Upper lobe of left lung (tissue), 4 donors: ENCODE measurements around the gene DPPA2.

Experiments used
- EP300 ChIP-seq, 4 donors: sonication (generic); formaldehyde crosslinking; IDR thresholded peaks; one replicate each; pipeline ENCODE4 v1.5.1; 2017; ENCODE audit warnings: antibody characterized with exemption in 4 of 4, control low read depth in 2 of 4
- POLR2AphosphoS5 ChIP-seq, 2 donors: sonication (generic); formaldehyde crosslinking; IDR thresholded peaks; one replicate each; pipeline ENCODE4 v1.5.1; 2017; ENCODE audit warnings: antibody characterized with exemption in 2 of 2
- TF ChIP-seq, protein P1 (sequence below), 6 experiments: fragments of 450-650 bp in 4 of 6; fragments of 200-600 bp in 2 of 6; sonication (generic) in 2 of 6; IDR thresholded peaks; one replicate each; pipeline ENCODE4 v1.5.1; 2016 to 2019; ENCODE audit warnings: antibody characterized with exemption in 6 of 6

DNA sequence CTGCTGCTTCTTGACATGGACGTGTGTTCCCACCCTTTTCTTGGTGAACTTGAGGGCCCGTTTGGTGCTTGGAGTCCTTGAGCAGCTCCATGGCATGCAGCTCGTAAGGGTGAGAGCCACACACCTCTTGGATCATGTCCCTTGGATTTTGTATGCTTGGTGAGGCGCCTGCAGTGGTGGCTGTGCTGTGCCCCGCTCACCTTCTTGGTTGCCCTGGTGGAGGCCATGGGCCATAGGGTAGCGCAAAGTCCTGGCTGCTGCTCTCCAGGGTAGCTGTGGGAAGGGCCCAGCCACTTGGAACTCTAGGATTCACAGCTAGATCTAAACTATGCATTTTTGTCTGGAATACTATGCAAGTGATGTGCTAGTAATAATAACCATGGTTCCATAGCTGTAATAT is 47.8 kb upstream of the DPPA2 start:
- TF ChIP-seq, protein P1, sequence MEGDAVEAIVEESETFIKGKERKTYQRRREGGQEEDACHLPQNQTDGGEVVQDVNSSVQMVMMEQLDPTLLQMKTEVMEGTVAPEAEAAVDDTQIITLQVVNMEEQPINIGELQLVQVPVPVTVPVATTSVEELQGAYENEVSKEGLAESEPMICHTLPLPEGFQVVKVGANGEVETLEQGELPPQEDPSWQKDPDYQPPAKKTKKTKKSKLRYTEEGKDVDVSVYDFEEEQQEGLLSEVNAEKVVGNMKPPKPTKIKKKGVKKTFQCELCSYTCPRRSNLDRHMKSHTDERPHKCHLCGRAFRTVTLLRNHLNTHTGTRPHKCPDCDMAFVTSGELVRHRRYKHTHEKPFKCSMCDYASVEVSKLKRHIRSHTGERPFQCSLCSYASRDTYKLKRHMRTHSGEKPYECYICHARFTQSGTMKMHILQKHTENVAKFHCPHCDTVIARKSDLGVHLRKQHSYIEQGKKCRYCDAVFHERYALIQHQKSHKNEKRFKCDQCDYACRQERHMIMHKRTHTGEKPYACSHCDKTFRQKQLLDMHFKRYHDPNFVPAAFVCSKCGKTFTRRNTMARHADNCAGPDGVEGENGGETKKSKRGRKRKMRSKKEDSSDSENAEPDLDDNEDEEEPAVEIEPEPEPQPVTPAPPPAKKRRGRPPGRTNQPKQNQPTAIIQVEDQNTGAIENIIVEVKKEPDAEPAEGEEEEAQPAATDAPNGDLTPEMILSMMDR (IDR thresholded peaks at IDR 0.05), result no peak
- TF ChIP-seq POLR2AphosphoS5 (IDR thresholded peaks at IDR 0.05), result no peak
- no peak for TF ChIP-seq EP300 (IDR thresholded peaks at IDR 0.05)
